SU-DHL-6 (cell line): ENCODE data around the gene SCN2B.

Experiments
- H2AFZ ChIP-seq: fragments of 200-600 bp; sonication (generic); 2 replicates; pipeline ENCODE4 v1.6.1; 2014; ENCODE audit warnings: low read depth, mild to moderate bottlenecking, moderate library complexity, mixed read lengths, antibody characterized with exemption, low read length; ENCODE audit not compliant: severe bottlenecking
- H3F3A ChIP-seq: fragments of 200-600 bp; shearing (Covaris generic); 2 replicates; pipeline ENCODE4 v1.6.0; 2016; ENCODE audit warnings: antibody characterized with exemption, mild to moderate bottlenecking; ENCODE audit not compliant: insufficient read depth
- H3K27ac ChIP-seq: fragments of 200-600 bp; sonication (generic); 2 replicates; pipeline ENCODE4 v1.5.1; 2016; ENCODE audit warnings: low read depth, mild to moderate bottlenecking, low read length, moderate library complexity, mixed read lengths
- H3K27me3 ChIP-seq: fragments of 200-600 bp; sonication (generic), shearing (Covaris generic); 2 replicates; pipeline ENCODE4 v1.6.0; 2014; ENCODE audit warnings: mild to moderate bottlenecking, low read length
- H3K36me3 ChIP-seq: fragments of 200-600 bp; sonication (generic); 2 replicates; pipeline ENCODE4 v1.6.1; 2014; ENCODE audit warnings: mild to moderate bottlenecking, low read length, mixed read lengths
- H3K4me2 ChIP-seq: fragments of 300-600, 200-600 bp; shearing (Covaris generic), sonication (generic); 2 replicates; pipeline ENCODE4 v1.6.0; 2014; ENCODE audit warnings: low read length, low read depth, mild to moderate bottlenecking; ENCODE audit not compliant: poor library complexity, severe bottlenecking
- H3K4me3 ChIP-seq: fragments of 200-600 bp; sonication (generic); 2 replicates; pipeline ENCODE4 v1.5.1; 2014; ENCODE audit warnings: antibody characterized with exemption, low read length, mild to moderate bottlenecking, mixed read lengths; ENCODE audit not compliant: insufficient read depth, poor library complexity, severe bottlenecking
- H3K79me2 ChIP-seq: fragments of 200-600 bp; sonication (generic); 2 replicates; pipeline ENCODE4 v1.6.1; 2014; ENCODE audit warnings: mild to moderate bottlenecking, low read length, moderate library complexity; ENCODE audit not compliant: insufficient read depth
- H3K9ac ChIP-seq: fragments of 200-600 bp; sonication (generic); 2 replicates; pipeline ENCODE4 v1.7.0; 2014; ENCODE audit warnings: mild to moderate bottlenecking, low read length
- H3K9me2 ChIP-seq: fragments of 200-600 bp; sonication (generic); replicated peaks from 2 replicates; pipeline ENCODE4 v1.6.1; 2014; ENCODE audit warnings: low read length; ENCODE audit not compliant: insufficient read depth
- H3K9me3 ChIP-seq: fragments of 200-600 bp; sonication (generic); 2 replicates; pipeline ENCODE4 v1.6.1; 2014; ENCODE audit warnings: low read length, mixed read lengths; ENCODE audit not compliant: insufficient read depth
- H4K20me1 ChIP-seq: fragments of 200-600 bp; sonication (generic); 2 replicates; pipeline ENCODE4 v1.6.1; 2014; ENCODE audit warnings: low read depth, mild to moderate bottlenecking, antibody characterized with exemption, low read length, moderate library complexity, mixed read lengths
- EZH2phosphoT487 ChIP-seq: fragments of 200-600 bp; sonication (generic), shearing (Covaris generic); conservative IDR thresholded peaks from 2 replicates; pipeline ENCODE4 v1.6.1; 2018; ENCODE audit warnings: mild to moderate bottlenecking, antibody characterized with exemption, low read length, moderate library complexity, mixed read lengths
- TF ChIP-seq, protein P1 (sequence below): fragments of 200-600 bp; sonication (generic); IDR thresholded peaks from one replicate; pipeline ENCODE4 v1.5.1; 2017; ENCODE audit warnings: antibody characterized with exemption, mild to moderate bottlenecking, low read length, moderate library complexity; ENCODE audit not compliant: insufficient read depth, poor library complexity, severe bottlenecking

SCN2B gene

DNA sequence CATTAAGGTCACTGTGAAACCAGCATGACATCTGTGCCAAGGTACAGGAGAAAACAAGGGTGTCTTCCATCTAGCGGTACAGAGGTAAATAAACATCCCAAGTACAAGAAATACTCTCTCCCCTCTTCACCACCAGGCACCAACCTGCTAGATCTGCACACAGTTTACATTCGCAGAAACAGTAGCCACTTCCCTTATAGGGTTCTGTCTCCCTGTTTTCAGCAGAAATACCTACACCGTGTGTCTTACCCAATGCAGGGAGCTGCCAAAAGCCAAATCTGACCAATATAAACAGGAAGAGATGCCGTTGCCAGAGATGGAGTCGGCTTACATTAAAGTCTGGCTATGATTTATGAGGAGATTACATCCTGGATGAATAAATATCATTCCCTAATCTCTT lies 25.0 kb downstream of the SCN2B start:
- no peaks in the 10 kb centered on the region for H3K79me2 ChIP-seq
- no peak overlapping the region for H3K9ac ChIP-seq
- no peak overlapping the region for H3K27ac ChIP-seq
- H2AFZ ChIP-seq: no peak overlapping the region
- H3K4me2 ChIP-seq: no peak overlapping the region
- no peaks in the 10 kb centered on the region for H3F3A ChIP-seq
- no peaks in the 10 kb centered on the region for H3K9me2 ChIP-seq
- H3K27me3 ChIP-seq: no peaks in the 10 kb centered on the region
- no peak overlapping the region for H3K4me3 ChIP-seq
- no peaks in the 10 kb centered on the region for H3K36me3 ChIP-seq
- H4K20me1 ChIP-seq: no peaks in the 10 kb centered on the region
- H3K9me3 ChIP-seq: no peaks in the 10 kb centered on the region
- TF ChIP-seq, protein P1, sequence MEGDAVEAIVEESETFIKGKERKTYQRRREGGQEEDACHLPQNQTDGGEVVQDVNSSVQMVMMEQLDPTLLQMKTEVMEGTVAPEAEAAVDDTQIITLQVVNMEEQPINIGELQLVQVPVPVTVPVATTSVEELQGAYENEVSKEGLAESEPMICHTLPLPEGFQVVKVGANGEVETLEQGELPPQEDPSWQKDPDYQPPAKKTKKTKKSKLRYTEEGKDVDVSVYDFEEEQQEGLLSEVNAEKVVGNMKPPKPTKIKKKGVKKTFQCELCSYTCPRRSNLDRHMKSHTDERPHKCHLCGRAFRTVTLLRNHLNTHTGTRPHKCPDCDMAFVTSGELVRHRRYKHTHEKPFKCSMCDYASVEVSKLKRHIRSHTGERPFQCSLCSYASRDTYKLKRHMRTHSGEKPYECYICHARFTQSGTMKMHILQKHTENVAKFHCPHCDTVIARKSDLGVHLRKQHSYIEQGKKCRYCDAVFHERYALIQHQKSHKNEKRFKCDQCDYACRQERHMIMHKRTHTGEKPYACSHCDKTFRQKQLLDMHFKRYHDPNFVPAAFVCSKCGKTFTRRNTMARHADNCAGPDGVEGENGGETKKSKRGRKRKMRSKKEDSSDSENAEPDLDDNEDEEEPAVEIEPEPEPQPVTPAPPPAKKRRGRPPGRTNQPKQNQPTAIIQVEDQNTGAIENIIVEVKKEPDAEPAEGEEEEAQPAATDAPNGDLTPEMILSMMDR: no peak
- TF ChIP-seq EZH2phosphoT487: no peak

DNA sequence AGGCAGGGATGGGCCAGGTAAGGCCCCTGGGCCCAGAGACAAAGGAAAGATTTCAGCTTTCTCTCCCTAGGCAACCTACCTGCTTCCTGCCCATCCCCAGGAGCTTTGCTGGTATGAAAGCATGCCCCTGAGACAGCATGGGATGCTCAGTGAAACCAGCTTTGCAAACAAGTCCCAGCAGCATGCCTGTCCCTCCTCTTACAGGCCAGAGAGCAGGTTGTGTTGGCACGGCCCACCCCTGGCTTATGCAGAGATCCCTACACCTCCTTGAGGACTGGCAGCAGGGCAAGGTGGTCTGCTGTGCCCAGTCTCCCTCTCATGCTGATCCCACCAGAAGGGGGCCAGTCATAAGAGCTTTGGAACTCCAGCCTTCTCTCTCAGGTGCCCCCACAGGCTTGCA lies 26.9 kb downstream of the SCN2B start:
- no peak for TF ChIP-seq EZH2phosphoT487
- TF ChIP-seq, protein P1: no peak
- no peak overlapping the region for H3K9ac ChIP-seq
- H3K4me2 ChIP-seq: no peak overlapping the region
- no peaks in the 10 kb centered on the region for H3K9me3 ChIP-seq
- no peak overlapping the region for H3K27ac ChIP-seq
- H4K20me1 ChIP-seq: no peaks in the 10 kb centered on the region
- no peaks in the 10 kb centered on the region for H3K79me2 ChIP-seq
- H3F3A ChIP-seq: no peaks in the 10 kb centered on the region
- H3K9me2 ChIP-seq: no peaks in the 10 kb centered on the region
- H3K36me3 ChIP-seq: no peaks in the 10 kb centered on the region
- no peaks in the 10 kb centered on the region for H3K27me3 ChIP-seq
- no peak overlapping the region for H3K4me3 ChIP-seq
- H2AFZ ChIP-seq: no peak overlapping the region

DNA sequence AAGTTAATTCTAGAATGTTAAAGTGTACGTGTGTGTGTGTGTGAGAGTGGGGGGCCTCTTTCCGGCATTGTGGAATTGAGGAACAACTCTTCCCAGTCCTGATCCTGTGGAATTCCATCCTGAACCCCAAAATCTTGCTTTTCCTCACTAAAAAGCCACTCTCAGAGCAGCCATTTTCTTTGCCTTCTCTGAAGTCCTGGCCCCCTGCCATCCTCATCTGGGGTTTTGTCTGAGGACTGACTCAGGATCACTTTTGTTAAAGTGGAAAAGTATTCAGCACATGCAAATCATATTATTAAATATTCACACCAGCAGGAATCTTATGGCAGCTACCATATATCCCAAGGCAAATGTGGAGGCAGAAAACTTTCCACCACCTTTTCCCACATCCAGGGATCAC lies 27.6 kb downstream of the SCN2B start:
- H3K27ac ChIP-seq: no peak overlapping the region
- H4K20me1 ChIP-seq: no peaks in the 10 kb centered on the region
- H2AFZ ChIP-seq: no peak overlapping the region
- no peak overlapping the region for H3K4me3 ChIP-seq
- no peaks in the 10 kb centered on the region for H3K36me3 ChIP-seq
- H3K9me3 ChIP-seq: no peaks in the 10 kb centered on the region
- H3K27me3 ChIP-seq: no peaks in the 10 kb centered on the region
- TF ChIP-seq EZH2phosphoT487: no peak
- TF ChIP-seq, protein P1: no peak
- H3K9me2 ChIP-seq: no peaks in the 10 kb centered on the region
- H3K79me2 ChIP-seq: no peaks in the 10 kb centered on the region
- no peak overlapping the region for H3K4me2 ChIP-seq
- H3K9ac ChIP-seq: no peak overlapping the region
- H3F3A ChIP-seq: no peaks in the 10 kb centered on the region

DNA sequence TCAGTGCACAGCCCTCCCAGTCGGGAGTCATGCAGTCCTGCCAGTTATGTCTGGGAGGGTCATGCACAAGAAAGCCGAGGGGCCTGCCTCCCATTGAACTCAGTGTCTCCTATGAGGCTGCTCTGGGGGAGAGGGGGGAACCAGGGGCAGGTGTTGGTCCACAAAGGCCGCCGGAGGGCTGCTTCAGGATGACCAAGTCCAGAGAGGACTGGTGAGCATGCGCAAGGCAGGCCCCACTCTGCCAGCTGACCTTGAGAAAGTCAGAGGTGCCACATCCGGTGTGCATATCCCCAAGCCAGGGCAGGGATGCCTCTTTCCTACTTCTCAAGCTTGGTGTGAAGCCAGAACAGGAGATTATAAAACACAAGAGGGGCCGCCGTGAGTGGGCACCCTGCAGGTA lies 28.2 kb downstream of the SCN2B start:
- H3K36me3 ChIP-seq: no peaks in the 10 kb centered on the region
- H3K4me3 ChIP-seq: no peak overlapping the region
- H3K9me3 ChIP-seq: no peaks in the 10 kb centered on the region
- no peaks in the 10 kb centered on the region for H3F3A ChIP-seq
- H3K9me2 ChIP-seq: no peaks in the 10 kb centered on the region
- no peak overlapping the region for H3K9ac ChIP-seq
- no peak overlapping the region for H3K27ac ChIP-seq
- H3K4me2 ChIP-seq: no peak overlapping the region
- TF ChIP-seq, protein P1: no peak
- TF ChIP-seq EZH2phosphoT487: no peak
- H4K20me1 ChIP-seq: no peaks in the 10 kb centered on the region
- no peaks in the 10 kb centered on the region for H3K79me2 ChIP-seq
- no peak overlapping the region for H2AFZ ChIP-seq
- no peaks in the 10 kb centered on the region for H3K27me3 ChIP-seq
